Measurements from ENCODE around the gene SLC35B2.
A peak's percentile ranks its signal among the peaks of the same experiment; 100 is the strongest.

Gene SLC35B2

DNA sequence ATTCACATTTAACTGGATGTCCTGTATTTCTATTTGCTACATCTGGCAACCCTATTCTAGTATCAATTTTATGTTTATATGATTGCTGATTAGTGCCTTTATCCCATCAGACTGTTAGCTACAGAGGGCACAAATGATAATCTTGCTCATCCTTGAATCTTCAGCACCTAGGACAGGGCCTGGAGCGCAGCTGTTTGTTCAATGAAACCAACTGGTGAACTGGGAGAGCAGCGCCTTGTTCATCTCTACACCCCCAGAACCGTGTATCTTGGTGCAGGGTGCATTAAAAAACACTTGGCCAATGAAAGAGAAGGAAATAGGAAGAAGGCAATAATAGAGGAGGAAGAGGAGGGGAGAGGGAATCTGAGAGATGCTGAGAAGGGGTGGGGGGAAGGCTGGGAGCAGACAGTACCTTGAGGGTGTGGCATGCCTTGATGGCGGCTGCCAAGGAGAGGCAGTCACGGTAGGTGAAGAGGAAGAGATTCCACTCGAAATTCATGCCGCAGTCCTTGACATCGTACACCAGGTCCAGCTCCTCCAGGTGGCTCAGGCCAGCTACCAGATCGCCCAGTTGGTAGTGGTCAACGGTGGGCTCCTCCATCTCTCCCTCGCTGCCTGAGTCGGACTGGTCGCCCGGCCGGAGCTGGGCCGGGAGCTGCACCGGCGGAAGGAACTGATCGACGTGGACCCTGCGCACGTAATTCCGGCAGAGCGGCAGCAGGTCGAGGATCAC lies 28.4 kb upstream of the SLC35B2 start:
- DNase-seq: no peak

DNA sequence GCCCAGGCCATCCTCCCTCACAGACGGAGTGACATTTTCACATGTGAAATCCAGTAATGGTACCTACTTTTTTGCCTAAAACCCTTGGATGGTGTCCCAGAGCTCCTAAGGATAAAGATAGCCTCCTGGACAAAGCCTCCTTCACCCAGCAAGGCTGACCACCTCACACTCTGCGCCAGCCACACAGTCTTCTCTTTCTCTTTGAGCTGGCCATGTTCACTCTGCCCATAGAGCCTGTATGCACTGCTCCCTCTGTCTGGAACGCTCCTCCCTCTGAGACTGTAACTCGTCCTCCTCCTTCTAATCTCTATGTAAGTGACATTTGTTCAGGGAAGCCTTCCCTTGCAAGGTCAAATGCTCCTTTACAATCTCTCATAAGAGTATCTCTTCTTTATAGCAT lies 27.5 kb upstream of the SLC35B2 start:
- DNase-seq: no peak

DNA sequence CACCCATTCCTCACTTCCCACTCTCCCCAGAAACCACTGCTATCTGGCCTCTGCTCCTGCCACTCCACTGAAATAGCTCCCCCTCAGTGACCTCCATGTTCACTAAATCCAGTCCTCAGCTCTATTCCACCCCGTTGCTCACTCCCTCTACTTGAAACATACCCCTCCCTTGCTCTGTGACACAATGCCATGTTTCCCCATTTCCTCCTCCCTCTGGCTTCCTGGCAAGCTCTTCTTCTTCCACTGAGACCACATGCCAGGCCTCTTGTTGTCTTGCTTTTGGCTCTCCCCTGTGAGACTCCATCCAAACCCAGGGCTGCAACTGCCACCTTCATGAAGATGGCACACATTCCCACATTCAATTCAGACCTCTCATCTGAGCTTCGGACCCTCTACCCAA lies 26.8 kb upstream of the SLC35B2 start:
- DNase-seq: no peak

DNA sequence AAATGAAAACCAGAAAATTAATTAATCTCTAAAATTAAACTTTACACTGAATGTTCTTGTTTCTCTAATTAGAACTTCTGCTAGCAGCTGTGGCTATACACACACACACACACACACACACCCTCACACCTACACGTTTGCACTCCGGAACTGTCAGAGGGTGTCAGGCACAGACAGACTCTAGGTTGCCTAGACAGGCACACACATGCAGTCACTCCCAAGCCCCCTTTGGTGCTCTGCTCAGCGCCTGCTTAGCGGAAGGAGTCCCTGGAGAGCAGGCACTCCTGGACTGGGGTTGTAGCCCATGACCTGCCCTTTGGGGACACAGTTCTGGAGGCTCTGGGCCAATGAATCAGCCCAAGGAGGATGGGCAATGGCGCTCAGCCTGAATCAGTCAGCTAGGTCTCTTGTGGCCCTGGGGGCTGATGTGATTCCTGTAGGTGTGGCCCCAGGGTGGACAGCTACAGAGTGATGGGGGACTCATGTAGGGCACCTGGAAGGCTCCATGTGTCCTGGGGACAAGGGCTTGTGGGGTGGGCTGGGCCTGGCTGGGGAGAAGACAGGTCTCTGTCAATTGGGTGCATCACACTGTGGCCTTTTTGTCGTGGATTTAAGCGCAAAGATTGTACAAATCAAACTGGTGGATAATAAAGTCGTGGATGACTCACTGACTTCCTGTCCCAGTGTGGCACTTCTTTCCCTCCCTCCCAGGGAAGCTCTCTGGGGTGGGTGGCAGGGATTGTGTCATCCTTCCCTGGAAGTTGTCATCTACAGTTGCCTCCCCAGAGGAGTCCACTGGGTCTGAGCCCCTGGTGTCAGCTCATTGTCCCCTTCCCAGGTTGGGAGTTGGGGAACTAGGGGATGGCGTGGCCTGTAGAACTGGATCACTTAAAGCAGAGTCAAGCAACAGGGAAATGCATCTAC lies 21.7 kb upstream of the SLC35B2 start:
- no peak for DNase-seq

DNA sequence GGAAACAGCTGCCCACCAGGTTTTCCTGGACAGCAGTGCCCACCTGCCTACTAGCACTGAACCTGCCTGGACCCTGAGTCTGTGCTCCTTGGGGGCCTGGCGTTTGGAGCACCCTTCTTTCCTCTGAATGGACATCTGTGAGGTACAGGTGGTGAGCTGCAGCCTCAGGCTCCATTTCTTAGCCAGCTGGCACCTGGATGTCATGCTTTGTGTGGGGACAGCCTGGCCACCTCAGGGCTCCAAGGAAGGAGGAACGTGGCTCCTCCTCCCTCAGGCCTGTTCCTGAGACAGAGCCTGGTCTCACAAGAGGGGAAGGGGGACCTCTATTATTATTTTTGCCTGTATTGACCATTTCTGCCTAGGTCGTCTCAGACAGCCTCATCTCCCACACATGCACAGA lies 21.0 kb upstream of the SLC35B2 start:
- no peak for DNase-seq

DNA sequence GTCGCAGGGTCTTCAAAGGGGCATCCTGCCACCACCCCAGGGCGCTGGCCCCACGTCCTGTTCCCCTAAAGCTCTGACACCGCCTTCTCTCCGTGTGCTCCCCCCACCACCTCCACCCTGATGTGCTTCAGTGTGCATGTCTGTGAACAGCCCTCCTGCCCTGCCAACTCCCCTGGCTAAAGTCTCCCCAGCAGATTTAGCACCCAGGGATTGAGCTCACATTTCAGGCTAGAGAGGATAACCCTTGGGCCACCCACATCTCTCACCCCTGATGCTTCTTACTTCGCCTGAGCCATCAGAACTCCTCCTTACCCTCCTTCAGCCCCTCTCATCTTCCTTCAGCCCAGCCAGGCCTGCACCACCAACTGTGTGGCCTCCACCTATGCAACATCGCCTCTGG lies 20.4 kb upstream of the SLC35B2 start:
- DNase-seq: no peak

DNA sequence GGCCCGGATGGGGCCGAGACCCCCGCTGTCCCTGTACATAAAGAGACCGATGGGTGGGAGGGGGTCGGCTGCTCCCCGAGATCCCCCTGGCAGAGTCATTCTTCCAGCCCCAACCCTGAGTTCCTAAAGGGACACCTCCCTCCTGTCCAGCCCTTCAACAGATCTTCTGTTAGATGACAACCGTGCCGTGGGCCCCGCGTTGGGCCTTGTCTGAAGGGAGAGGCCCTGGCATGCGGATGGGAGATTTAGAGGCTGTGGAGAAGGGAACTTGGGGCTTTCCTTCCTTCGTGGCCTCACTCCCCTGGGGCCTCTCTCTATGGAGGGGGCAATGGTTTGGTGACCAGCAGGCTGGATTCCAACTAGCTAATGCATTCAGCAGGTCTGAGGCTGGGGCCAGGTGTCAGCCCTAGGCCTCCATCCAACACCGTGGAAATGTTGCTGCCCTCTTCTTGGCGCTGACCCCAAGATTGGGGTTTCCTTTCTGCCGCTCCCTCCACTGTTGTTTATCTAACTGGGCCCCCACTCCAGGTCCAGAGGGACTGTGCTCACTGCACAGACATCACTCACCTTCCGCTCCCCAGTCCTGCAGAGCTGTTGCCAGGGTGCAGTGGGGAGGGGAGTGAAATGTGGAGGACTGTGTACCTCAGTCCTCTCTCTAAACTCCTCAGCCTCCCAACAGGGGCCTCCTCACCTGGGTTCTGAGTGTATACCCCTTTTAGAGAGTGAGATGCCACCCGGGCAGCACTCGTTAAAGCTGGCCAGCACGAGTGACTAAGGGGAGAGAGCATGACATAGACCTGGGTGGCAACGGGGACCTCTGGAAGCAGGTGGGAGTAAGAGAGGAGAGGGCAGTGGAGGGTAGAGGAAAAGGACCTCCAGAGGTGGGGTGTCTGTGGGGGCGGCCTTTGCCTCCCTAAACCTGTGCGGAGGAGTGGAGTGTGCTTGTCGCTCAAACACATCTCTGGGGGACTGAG lies 19.6 kb upstream of the SLC35B2 start:
- DNase-seq: no peak

DNA sequence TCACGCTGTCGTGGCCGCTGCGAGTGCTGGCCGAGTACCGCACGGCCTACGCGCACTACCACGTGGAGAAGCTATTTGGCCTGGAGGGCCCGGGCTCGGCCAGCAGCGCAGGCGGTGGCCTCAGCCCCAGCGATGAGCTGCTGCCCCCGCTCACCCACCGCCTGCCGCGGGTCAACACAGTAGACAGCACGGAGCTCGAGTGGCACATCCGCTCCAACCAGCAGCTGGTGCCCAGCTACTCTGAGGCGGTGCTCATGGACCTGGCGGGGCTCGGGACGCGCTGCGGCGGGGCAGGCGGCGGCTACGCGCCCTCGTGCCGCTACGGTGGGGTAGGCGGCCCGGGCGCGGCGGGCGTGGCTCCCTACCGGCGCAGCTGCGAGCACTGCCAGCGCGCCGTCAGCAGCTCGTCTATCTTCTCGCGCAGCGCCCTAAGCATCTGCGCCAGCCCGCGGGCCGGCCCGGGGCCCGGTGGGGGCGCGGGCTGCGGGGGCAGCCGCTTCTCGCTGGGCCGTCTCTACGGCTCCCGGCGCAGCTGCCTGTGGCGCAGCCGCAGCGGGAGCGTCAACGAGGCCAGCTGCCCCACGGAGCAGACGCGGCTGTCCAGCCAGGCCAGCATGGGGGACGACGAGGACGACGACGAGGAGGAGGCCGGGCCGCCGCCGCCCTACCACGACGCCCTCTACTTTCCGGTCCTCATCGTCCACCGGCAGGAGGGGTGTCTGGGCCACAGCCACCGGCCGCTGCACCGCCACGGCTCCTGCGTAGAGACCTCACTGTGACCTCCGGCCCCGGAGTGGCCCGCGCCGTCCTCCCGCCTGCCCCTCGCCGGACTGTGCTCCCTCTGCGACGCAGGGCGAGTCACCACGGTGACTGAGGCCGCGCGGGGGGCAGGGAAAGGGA lies 18.7 kb upstream of the SLC35B2 start:
- no peak for DNase-seq

DNA sequence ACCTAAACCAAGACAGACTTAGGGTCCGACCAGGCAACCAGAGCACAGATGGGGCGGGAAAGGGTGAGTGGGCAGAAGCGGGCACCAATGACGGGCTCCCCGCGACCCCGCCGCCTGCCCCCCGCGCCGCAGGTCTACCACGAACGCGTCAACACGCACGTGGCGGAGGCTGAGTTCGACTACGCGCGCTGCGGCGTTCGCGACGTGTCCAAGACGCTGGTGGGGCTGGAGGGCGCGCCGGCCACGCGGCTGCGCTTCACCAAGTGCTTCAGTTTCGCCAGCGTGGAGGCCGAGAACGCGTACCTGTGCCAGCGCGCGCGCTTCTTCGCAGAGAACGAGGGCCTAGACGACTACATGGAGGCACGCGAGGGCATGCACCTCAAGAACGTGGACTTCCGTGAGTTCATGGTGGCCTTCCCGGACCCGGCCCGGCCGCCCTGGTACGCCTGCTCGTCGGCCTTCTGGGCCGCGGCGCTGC lies 18.0 kb upstream of the SLC35B2 start:
- DNase-seq: no peak

DNA sequence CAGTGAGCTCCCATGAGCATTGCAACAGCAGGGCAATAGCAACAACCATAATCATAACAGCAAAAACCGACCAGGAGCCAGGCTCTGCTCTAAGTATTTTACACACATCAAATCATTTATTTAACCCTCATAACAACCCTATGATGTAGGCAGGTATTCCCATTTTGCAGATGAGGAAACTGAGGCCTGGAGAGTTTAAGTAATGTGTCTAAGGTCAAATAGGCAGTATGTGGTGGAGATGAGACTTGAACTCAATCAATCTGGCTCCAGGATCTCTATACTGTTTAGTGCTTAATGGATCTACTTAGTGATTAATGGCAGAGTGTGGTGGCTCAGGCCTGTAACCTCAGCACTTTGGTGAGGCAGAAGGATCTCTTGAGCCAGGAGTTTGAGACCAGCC lies 16.3 kb upstream of the SLC35B2 start:
- no peak for DNase-seq

DNA sequence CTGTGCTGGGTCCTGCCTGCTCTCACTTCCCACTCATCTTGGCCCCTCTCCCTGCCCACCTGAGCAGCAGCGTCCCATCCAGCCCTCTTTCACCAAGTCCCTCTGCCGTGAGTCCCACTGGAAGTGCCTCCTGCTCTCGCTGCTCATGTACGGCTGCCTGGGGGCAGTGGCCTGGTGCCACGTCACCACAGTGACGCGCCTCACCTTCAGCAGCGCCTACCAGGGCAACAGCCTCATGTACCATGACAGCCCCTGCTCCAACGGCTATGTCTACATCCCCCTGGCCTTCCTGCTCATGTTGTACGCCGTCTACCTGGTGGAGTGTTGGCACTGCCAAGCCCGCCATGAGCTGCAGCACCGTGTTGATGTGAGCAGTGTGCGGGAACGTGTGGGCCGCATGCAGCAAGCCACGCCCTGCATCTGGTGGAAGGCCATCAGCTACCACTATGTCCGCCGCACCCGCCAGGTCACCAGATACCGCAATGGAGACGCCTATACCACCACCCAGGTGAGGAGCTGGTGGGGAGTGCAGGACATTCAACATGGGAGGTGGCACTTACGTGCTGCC lies 15.8 kb upstream of the SLC35B2 start:
- DNase-seq: no peak

DNA sequence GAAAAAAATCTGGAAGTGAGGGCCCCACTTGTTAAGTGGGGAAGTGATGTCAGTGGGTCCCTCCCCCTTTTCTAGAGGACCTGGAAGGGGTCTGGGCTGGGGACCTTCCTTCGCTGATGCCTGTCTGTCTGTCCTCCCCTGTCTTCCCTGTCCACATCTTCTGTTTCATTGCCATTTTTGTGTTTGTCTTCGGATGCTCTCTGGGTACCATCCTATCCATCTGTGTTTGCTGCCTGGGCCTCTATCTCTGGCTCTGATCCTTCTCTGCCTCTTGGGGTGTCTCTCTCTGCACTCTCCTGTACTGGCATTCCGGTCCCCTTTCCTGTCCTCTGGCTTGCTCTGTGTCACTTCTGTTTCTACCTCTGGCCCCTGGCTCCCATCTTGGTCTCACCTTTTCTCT lies 15.2 kb upstream of the SLC35B2 start:
- DNase-seq: no peak

DNA sequence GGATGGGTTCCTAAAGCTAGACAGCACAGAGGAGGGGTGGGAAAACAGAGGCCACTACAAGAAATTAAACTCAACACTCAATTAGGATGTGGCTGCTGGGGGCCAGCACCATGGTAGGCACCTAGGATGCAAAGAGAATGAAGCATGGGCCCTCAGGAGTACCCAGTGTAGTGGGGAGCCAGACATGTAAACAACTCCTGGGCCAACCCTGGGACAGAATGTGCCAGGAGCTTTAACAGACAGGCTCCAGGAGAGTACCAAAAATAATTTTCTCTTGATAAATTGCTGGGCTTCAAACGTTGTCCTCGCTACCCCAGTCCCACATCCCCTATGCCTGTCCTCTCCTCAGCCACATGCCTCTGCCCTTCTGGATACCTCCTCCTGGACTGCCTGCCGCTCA lies 14.6 kb upstream of the SLC35B2 start:
- no peak for DNase-seq

DNA sequence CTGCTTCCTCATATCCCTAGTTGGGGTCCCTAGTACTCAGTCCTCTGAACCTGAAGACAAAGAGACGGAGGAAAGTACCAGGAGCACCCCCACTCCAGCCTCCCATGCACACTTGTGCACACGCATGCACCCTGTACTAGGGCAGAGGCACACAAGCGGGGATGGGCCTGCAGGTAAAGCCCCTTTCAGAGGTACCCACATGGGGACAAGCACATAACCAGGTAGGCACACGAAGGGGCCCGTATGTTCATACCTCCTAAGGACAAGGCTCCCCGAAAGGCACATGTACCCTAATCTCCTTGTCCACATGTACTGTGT lies 14.0 kb upstream of the SLC35B2 start:
- no peak for DNase-seq

DNA sequence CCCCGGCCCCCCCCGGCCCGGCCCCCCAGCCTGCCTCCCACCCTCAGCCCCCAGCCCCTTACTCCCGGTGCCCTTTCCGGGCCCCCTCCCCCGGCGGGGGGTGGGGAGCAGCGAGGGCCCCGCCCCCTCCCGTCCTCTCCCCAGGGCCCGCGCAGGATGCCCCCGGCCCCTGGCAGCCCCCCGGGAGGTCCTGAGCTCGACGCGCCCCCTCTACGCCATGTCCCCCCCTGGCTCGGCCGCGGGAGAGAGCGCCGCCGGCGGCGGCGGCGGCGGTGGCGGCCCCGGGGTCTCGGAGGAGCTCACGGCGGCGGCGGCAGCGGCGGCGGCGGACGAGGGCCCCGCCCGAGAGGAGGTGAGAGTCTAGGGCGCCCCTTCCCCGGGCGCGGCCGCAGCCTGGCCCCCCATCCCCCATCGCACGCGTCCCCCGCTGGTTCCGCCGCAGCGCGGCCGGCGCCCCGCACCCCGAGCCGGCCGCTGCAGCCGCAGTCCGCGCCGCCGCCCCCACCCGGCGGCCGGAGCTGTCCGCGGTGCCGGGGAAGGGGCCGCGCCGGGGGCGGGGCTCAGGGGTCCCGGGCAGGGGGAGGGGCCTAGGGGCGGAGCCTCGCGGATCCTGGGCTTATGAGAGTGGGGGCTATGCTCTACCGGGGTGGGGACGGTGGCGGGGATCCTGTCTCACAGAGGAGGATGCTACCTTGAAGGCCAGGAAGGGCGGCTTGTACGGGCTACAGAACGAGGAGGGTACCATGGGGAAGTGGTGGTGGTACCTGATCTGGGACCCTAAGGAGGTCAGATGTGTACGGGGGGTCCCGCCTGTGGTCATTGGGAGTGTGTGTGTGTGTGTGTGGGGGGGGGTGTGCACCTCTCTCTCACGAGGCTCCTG lies 13.4 kb upstream of the SLC35B2 start:
- peak; percentile 51 for DNase-seq

DNA sequence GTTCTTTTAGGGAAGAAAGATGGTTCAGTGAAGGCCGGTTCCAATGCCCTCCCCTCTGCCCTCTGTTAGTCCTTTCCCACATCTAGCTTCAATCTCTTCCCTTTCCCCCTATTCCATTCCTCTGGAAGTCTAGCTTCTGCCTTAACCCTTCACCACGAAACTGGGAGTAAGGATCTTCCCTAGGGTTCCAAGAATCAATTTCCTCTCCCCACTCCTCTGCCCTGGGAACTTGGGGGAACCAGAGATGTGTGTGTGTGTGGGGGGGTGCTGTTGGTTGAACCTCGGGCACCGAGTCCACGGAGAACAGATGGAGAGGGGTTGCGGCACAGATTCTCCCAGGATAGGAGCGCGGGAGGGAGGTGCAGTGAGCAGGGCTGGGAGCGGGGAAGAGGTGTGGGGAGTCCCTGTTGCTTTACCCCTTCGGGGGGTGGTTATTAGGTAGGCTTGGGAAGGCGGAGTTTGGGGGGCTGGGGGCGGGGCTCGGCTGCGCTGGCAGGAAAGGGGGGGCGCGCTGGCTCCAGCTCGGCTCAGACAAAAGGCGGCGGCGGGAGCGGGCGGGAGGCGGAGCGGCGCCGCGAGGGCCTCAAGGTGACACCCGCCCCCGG lies 12.7 kb upstream of the SLC35B2 start, which contains the start of gene TMEM151B:
Gene TMEM151B, plus strand, starts transcription at position 530 of the 605 bp plus-strand sequence. CDS start 293 bp downstream, outside the sequence.
- no peak for DNase-seq

DNA sequence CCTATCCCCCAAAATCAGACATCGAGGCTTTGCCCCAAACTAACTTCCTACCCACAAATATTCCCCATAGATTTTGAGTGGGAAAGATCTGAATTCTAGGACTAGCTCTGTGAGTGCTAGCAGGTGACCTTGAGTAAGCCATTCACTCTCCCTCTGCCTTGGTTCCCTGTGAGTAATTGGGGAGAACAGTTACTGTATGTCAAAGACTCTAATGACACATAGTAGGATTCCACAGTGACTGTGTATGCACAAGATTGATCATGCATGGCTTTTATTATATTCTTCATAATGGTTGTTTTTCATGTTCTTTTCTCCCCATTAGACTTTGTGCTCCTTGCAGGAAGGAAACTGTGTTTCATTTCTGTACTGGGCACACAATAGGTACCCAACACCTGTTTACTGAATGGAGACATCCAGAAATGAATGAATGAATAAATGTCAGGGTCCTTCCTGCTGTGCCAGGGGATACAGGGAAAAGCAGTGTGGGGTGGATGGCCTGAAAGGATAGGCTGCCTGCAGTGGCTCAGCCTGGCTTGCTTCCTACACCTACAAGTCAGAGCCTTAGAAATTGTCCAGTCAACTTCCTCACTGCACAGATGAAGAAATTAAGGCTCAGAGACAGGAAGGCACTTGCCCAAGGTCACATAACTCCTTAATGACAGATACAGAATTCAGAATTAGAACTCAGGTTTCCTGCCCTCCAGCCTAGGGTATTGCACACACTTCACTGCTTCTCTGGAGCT lies 12.0 kb upstream of the SLC35B2 start:
- no peak for DNase-seq

DNA sequence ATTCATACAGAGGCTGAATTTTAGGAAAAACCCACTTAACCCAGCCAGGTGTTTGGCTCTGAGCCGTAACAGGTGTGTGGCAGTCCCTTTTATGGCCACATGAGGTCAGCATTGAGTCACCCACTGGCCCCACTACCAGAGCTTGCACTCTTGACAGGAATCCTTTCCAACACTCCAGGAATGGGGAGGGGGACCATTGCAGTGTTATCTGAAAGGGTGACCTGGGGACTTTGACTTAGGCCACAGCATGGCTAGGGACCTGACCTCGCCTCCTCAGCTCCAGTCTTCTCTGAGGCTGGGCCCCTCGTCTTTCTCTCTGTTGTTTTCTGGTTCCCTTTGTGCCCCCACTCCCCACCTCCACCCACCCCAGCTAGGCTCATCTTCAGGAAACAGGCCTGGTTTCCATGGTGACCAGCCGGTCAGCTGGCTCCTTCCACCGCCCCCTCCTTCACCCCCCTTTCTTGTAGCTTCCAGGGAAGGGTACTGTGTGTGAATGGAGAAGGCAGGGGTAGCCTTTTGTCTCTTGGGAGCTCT lies 10.8 kb upstream of the SLC35B2 start:
- peak; percentile 62 for DNase-seq

DNA sequence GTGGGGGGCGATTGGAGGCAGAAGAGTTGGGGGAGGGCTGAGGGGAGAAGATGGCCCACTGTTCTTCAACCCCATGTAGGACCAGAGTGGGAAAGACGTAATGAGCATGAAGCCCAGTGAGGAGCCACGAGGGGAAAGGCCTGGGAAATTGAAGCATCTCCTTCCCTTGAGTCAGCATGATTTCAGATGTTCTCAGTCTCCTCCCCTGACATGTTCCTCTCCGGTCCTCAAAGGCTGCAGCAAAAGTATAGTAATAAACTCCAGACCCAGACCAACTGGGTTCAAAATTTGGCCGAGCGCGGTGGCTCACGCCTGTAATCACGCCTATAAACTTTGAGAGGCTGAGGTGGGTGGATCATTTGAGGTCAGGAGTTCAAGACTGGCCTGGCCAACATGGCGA lies 9.9 kb upstream of the SLC35B2 start:
- no peak for DNase-seq

Measured in NCI-H1436 (cell line).